ENCODE results near the gene HERC4. TPM values are rescaled to one million over a fixed set of nuclear protein-coding genes. Genes with fewer than 3 reads are reported as not detected.

HERC4 gene
- total and polyA plus RNA-seq, 12 donors = 21.3 to 75.6 (median 49.7) TPM

- Histone ChIP-seq H3K4me1 (replicated peaks in 1 of 2) (peaks cover 22 to 41% of the 10 kb centered on the region in 2 donors), H3K4me3 (peak overlapping the region; percentile 87 to 99 (median 98)), H3K9me3 (replicated peaks in 1 of 3) (no peaks in the 10 kb centered on the region), H3K27me3 (no peaks in the 10 kb centered on the region), H3K36me3 (replicated peaks in 1 of 2) (peaks cover 0 to 11% of the 10 kb centered on the region in 2 donors), H3K27ac (peak overlapping the region; percentile 98 to 100 (median 99))
- peak in 1 of 7 donors; percentile 63 for DNase-seq
- intact Hi-C loops (cut with DNase I) = no loop called here
- no peak for TF ChIP-seq POLR2A (IDR thresholded peaks at IDR 0.05)
- no peak for TF ChIP-seq CTCF (IDR thresholded peaks at IDR 0.05)
- 0 to 1% (median 1%) methylated on average over 17 to 27 of the region's 27 CpGs for WGBS, 4 donors
These were observed 880 bp downstream of the HERC4 start for GRCh38 chr10:68074031-68074774.

- peaks cover 22 to 43% of the 10 kb centered on the region in 2 donors for H3K4me1 ChIP-seq (replicated peaks in 1 of 2)
These were observed 1.5 kb downstream of the HERC4 start for GRCh38 chr10:68073631-68074030.

GRCh38 chr10:68067508-68067907 lies 7.6 kb downstream of the HERC4 start:
- 79 to 84% (median 80%) methylated on average over 3 of the region's 3 CpGs for WGBS, 4 donors
- Histone ChIP-seq H3K36me3 (replicated peaks in 1 of 2) (peaks cover 0 to 19% of the 10 kb centered on the region in 2 donors), H3K27ac (no peak overlapping the region), H3K4me3 (no peak overlapping the region), H3K27me3 (no peaks in the 10 kb centered on the region), H3K9me3 (replicated peaks in 1 of 3) (no peaks in the 10 kb centered on the region), H3K4me1 (replicated peaks in 1 of 2) (peaks cover 5 to 24% of the 10 kb centered on the region in 2 donors)
- intact Hi-C loops (cut with DNase I) = no loop called here
- no peak for DNase-seq
- TF ChIP-seq CTCF (IDR thresholded peaks at IDR 0.05) (no peak), POLR2A (IDR thresholded peaks at IDR 0.05) (no peak)

More at GRCh38 chr10:68073631-68074030, 1.5 kb downstream of the HERC4 start:
- TF ChIP-seq CTCF (IDR thresholded peaks at IDR 0.05) (no peak), POLR2A (IDR thresholded peaks at IDR 0.05) (no peak)
- 6 to 19% (median 11%) methylated on average over 3 of the region's 3 CpGs for WGBS, 4 donors
- intact Hi-C loops (cut with DNase I) = no loop called here
- H3K27ac ChIP-seq = peak overlapping the region in 2 of 5 donors; percentile 99 to 100
- peak overlapping the region in 3 of 4 donors; percentile 87 to 99 (median 97) for H3K4me3 ChIP-seq
- no peak for DNase-seq
- no peaks in the 10 kb centered on the region for H3K27me3 ChIP-seq
- H3K36me3 ChIP-seq (replicated peaks in 1 of 2) = peaks cover 0 to 11% of the 10 kb centered on the region in 2 donors
- H3K9me3 ChIP-seq (replicated peaks in 1 of 3) = no peaks in the 10 kb centered on the region

GRCh38 chr10:68067029-68067428 lies 8.1 kb downstream of the HERC4 start:
- DNase-seq = no peak
- H3K27ac ChIP-seq = no peak overlapping the region
- no peak for TF ChIP-seq CTCF (IDR thresholded peaks at IDR 0.05)
- no peak for TF ChIP-seq POLR2A (IDR thresholded peaks at IDR 0.05)
- H3K4me1 ChIP-seq (replicated peaks in 1 of 2) = peaks cover 2 to 19% of the 10 kb centered on the region in 2 donors
- 69 to 77% (median 74%) methylated on average over 4 of the region's 4 CpGs for WGBS, 4 donors
- peaks cover 0 to 19% of the 10 kb centered on the region in 2 donors for H3K36me3 ChIP-seq (replicated peaks in 1 of 2)
- no peaks in the 10 kb centered on the region for H3K27me3 ChIP-seq
- H3K9me3 ChIP-seq (replicated peaks in 1 of 3) = no peaks in the 10 kb centered on the region
- intact Hi-C loops (cut with DNase I) = no loop called here
- no peak overlapping the region for H3K4me3 ChIP-seq

All from adrenal gland (tissue), 12 donors.